Erythroblast (primary cell): ENCODE results near the gene LRRK2.
"Not testable (repeated sequence)": the region's sequence is repeated elsewhere in the genome, so short reads cannot be mapped to it uniquely, and the experiment has no call there.

Source experiments
- DNase-seq, 2 experiments: peaks; one replicate each; lab custom pipeline; 2025; lab: John Stamatoyannopoulos, UW
- GATA1 ChIP-seq: IDR thresholded peaks from 2 replicates; pipeline ENCODE4 v1.6.1; 2011; ENCODE audit warnings: low read depth, mild to moderate bottlenecking, control low read depth, low read length, moderate library complexity
- POLR2A ChIP-seq: IDR thresholded peaks from 2 replicates; pipeline ENCODE4 v1.6.1; 2011; ENCODE audit warnings: mild to moderate bottlenecking, low read length

The LRRK2 gene

GRCh38 chr12:40331886-40332285 lies 107.1 kb downstream of the LRRK2 start:
- no peak for DNase-seq
- TF ChIP-seq GATA1, result no peak
- no peak for TF ChIP-seq POLR2A

DNA sequence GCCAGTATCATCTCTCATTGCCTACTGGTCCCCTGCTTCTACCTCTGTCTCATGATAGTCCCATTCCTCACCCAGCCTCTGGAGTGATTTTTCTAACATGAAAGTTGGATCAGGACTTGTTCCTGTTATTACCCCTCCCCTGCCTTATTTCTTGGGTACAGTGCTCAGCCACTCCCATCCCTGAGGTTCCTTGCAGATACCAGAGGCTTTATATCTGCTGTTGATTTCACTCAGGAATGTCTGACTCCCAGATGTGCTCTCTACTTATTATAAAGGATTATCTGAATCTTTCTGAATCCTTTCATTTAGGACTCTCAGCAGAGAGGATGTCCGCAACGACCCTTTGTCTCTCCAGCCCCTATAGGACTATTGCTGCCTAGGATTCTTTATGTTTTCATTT lies 111.2 kb downstream of the LRRK2 start:
- TF ChIP-seq POLR2A (no peak), GATA1 (no peak)
- no peak for DNase-seq

- DNase-seq, result no peak
- TF ChIP-seq GATA1 (no peak), POLR2A (no peak)
Measured at GRCh38 chr12:40336573-40337199, 111.9 kb downstream of the LRRK2 start.

DNA sequence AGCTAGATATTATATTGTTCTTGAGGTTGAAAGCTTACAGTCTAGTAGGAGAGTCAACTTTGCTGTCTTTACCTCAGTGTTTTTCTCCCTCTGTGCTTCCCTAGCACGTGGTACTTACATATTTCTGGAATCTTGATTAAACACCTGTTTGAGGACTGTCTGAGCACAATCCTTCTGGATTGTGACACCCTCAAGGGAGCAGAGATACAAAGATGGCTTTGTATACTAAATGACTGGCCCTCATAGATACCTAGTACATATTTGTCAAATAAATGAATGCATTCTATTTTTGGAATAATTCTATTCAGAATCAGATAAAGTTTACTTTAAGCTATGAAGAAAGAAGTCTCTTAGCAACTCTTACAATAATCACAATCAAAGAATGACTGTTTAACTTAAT lies 113.3 kb downstream of the LRRK2 start:
- TF ChIP-seq POLR2A (no peak), GATA1 (no peak)
- no peak for DNase-seq

- DNase-seq, result no peak
- no peak for TF ChIP-seq GATA1
- TF ChIP-seq POLR2A, result no peak
Measured at GRCh38 chr12:40338621-40339020, 113.8 kb downstream of the LRRK2 start.

GRCh38 chr12:40342010-40342409 lies 117.2 kb downstream of the LRRK2 start:
- no peak for TF ChIP-seq GATA1
- no peak for TF ChIP-seq POLR2A
- no peak for DNase-seq

- no peak for DNase-seq
- TF ChIP-seq GATA1, result no peak
- TF ChIP-seq POLR2A, result no peak
Measured at GRCh38 chr12:40343124-40343523, 118.3 kb downstream of the LRRK2 start.

DNA sequence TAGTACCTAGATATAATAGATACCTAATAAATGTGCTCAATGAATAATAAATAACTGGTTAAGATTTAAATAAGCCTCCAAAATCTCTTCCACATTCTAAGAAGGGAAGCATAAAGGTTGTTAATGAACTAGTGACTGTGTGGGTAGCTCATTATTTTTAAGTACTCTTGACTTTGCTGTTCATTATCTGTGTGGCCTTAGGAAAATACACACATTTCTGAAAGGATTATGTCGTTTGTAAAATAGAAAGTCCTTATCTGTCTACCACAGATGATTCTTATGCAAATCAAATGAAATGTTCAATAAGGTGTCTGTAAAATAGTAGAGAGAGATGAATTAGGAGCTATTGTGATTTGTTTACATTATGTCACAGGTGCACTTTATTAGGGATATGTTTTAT lies 119.5 kb downstream of the LRRK2 start:
- TF ChIP-seq POLR2A (no peak), GATA1 (no peak)
- no peak for DNase-seq

- no peak for DNase-seq
- TF ChIP-seq POLR2A (no peak), GATA1 (no peak)
Measured at GRCh38 chr12:40351976-40352375, 127.2 kb downstream of the LRRK2 start.

GRCh38 chr12:40375076-40375475 lies 150.3 kb downstream of the LRRK2 start:
- TF ChIP-seq GATA1, result no peak
- no peak for TF ChIP-seq POLR2A
- peak; percentile 1 to 5 for DNase-seq

GRCh38 chr12:40376533-40377267 lies 151.9 kb downstream of the LRRK2 start:
- TF ChIP-seq POLR2A (no peak), GATA1 (no peak)
- no peak for DNase-seq

DNA sequence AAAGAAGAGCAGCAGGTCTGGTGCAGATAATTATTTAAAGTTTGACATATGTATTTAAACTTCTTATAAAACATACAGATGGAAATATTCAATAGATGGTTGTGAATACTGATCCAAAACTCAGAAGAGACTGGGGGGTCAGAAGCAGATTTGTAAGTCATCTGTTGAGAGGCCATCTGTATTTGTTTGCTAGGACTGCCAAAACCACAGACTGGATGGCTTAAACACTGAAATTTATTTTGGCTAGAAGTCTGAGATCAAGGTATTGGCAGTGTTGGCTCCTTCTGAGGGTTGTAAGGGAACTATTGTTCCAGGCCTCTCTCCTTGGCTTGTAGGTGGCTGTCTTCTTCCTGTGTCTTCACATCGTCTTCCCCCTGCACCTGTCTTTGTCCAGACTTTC lies 153.9 kb downstream of the LRRK2 start:
- TF ChIP-seq GATA1 (no peak), POLR2A (no peak)
- DNase-seq, result no peak

DNA sequence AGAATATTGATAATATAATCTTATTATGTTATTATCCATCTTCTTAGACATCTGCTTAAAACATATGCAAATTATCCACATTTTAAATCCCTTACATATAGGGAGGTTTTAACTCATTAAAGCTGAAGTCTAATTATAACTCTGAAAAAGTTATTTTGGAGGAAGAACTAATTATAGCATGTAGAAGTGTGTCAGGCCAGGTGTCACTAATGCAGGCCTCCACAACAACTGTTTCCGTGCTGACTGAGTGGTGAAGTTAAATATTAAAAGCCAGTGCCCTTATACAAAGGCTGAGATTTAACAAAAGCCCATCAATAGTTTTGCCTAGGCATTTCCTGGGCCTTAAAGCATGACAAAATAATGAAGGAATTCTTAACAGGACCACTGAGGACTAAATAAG lies 157.4 kb downstream of the LRRK2 start:
- no peak for TF ChIP-seq GATA1
- no peak for TF ChIP-seq POLR2A
- DNase-seq, result no peak

DNA sequence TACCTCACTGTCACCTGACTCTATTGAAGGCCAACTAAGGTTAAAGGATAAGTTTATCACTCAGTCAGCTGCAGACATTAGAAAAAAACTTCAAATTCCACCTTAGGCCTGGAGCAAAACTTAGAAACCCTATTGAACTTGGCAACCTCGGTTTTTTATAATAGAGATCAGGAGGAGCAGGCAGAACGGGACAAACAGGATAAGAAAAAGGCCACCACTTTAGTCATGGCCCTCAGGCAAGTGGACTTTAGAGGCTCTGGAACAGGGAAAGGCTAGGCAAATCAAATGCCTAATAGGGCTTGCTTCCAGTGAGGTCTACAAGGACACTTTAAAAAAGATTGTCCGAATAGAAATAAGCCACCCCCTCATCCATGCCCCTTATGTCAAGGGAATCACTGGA lies 162.5 kb downstream of the LRRK2 start:
- not testable (repeated sequence) for DNase-seq

- DNase-seq, result no peak
- no peak for TF ChIP-seq GATA1
- TF ChIP-seq POLR2A, result no peak
Measured at GRCh38 chr12:40390980-40391379, 166.2 kb downstream of the LRRK2 start.

- TF ChIP-seq GATA1, result no peak
- no peak for TF ChIP-seq POLR2A
- DNase-seq, result no peak
Measured at GRCh38 chr12:40393026-40393425, 168.2 kb downstream of the LRRK2 start.
